HL-60/S4 (cell line): Measurements from ENCODE around the gene LRP2.
"Not testable (repeated sequence)": the region's sequence is repeated elsewhere in the genome, so short reads cannot be mapped to it uniquely, and the experiment has no call there.

ENCODE experiments used
- in situ Hi-C: fragments of 300-500 bp; cut with MboI; formaldehyde crosslinking; loops from 2 replicates; pipeline ENCODE4 v1.14.3; 2022; ENCODE audit warnings: low sequenced_read_pairs

LRP2 gene

GRCh38 chr2:169301596-169302335, 60.6 kb downstream of the LRP2 start:
- in situ Hi-C loops: no loop called here

GRCh38 chr2:169300636-169301530, 61.5 kb downstream of the LRP2 start:
- in situ Hi-C loops: no loop called here

GRCh38 chr2:169298007-169298406, 64.3 kb downstream of the LRP2 start:
- in situ Hi-C loops: no loop called here

DNA sequence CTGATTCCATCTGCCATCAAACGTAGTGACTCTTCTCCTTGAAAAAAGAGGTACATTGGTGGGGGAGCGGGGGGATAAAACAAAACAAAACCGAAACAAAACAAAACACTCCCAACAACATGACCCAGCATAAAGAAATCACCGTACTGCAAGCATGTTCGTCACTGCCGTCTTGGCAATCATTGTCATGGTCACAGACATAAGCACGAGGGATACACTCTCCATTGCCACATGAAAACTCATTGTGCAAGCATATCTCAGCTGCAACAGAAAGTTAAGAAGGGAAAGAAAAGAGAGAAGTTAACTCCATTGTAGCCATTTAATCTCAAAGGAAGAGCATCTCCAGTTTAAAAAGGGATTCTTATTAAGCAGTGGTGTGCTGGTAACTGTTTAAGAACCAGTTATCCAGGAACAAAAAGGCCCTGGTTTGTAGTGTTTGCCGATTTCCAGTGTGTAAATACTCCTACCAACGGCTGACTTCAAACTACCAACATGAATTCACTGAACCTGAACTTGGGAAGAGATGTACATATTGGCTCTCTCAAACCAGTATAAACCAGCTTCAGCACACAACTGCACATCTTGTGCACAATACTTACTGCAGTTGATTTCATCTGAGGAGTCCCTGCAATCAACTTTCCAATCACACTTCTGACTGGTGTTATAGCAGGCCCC, 68.2 kb downstream of the LRP2 start:
- in situ Hi-C loops: no loop called here

DNA sequence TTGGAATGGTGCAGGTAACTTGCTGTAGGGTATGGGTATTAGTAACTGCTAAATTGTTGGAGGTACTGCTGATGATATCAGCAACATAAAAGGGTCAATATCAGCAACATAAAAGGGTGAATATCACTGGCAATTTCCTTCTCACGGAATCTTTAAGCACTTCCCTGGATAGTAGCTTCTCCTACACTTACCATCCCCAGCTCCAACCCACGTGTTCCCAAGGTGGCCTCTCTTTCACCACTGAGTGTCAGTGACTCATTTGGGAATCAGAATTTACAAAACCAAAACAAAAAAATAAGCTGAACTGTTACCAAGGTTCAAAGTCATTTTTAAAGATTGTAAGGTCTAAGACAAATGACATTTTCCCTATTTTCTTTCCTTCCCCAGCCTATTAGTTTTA, 70.8 kb downstream of the LRP2 start:
- in situ Hi-C loops: no loop called here

DNA sequence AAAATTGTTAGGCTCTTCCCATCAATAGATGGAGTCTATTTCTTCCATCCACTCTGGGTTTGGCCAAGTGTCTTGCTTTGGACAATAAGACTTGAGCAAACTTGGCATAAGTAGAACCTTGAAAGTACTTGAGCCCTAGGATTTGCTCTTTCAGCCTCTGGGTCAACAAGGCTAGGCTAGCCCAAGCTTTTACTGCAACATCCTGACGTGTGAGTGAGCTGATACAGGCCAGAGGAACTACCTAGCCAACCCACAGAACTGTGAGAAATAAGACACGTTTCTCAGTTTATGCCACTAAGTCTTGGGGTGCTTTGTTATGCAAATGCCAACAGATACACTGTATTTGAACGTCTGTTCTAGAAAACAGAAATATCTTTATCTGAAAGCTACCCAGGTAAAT, 71.9 kb downstream of the LRP2 start:
- in situ Hi-C loops: no loop called here

DNA sequence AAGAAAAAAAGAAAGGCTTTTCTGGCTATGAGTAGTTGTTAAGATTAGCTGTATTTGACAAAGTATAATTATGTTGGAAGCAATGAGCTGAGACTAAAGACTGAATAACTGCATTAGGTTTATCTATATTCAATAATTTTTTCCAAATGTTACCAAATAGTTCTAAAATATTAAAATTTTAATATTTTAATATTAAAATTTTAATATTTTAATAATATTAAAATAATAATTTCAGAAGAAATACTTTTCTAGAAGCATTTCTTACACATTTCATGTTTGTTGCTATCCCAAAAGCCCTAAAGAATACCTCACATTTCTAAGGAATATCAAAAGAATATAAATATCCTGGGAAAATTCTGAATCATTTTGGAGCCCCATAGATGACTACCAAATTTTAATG, 74.7 kb downstream of the LRP2 start:
- in situ Hi-C loops: no loop called here

- in situ Hi-C loops: no loop called here
These were observed 75.6 kb downstream of the LRP2 start for GRCh38 chr2:169286624-169287231.

DNA sequence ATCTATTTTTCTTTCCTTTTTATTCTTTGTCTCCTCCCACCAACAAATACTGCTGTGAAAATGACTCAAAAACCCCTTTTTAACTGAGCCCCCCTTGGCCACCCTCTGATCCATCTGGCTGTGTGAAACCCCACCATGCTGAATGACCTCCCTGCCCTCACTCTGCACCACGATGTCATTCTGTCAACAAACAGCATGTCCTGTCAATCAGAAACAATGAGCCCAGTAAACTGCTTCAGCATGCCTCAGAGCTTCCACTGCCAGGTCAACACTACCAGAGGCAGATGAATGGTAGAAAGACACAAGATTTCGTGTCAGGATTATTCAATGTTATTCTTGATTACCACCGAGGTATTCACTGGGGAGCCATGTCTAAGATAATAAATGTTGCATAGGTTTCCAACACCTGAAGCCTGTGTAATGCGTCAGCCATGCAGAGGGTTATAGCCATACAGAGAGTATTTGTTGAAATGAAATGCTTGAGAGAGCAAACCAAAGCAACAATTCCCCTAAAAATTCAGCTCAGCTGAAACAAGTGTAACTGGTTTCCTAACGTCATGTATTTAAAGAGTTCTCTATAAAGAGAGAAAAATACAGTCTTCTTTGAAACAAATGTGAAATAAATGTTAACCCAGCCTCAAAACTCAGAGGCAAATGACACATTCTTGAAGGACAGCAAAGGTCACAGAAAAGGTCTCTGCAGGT, 76.7 kb downstream of the LRP2 start:
- in situ Hi-C loops: no loop called here

DNA sequence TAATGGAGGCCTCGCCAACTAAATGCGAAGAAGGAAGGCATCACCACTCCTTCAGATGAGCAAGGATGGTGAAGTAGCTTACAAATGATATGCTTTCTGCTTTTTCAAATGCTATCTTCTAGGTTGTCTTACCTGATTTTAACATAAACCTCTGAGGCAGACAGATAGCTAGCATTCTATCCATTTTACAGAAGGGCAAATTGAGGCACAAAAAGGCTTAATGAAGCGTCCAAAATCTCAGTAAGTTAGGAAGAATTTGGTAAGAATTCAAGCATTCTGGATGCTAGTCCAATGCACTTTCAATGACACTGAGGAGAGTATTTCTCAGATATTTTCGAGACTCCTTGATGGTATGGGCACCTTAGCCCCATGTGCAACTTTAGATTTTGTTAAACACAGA, 81.8 kb downstream of the LRP2 start:
- in situ Hi-C loops: no loop called here

DNA sequence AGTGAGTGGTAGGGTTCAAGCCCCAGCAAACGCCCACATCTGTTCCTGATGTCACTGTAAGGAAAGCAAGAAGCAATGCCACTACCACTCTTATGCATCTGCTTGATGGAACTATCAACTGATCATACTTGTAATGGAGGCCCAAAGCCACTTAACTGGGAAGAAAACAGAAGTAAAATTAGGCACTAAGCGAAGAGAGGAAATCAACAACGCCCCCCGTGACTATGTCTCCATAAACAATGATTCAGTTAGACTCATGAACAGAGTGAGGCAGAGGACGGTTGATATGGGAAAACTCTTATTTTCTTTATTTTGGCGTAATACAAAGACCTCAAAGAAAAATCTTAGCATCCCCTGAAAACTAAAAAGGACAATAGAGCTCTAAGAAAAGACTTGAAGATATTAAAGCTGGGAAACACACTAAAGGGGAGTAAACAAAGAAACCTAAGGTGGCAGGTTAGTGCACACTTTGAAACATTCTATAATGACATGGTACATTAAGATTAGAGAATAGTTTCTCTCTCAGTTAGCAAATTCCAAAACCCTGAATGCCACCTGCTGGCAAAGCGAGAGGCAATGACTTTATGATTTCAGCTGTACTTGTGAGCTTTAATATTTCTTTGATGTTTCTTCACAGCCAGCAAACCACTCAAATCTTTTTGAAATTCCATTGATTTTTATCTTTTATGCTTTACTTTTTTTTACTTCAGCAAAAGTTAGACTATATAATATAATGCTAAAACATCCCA, 86.5 kb downstream of the LRP2 start:
- in situ Hi-C loops: no loop called here

- in situ Hi-C loops: no loop called here
These were observed 90.3 kb downstream of the LRP2 start for GRCh38 chr2:169272010-169272409.

- in situ Hi-C loops: not testable (repeated sequence)
These were observed 91.8 kb downstream of the LRP2 start for GRCh38 chr2:169270574-169270973.

GRCh38 chr2:169265591-169265990, 96.7 kb downstream of the LRP2 start:
- in situ Hi-C loops: no loop called here

DNA sequence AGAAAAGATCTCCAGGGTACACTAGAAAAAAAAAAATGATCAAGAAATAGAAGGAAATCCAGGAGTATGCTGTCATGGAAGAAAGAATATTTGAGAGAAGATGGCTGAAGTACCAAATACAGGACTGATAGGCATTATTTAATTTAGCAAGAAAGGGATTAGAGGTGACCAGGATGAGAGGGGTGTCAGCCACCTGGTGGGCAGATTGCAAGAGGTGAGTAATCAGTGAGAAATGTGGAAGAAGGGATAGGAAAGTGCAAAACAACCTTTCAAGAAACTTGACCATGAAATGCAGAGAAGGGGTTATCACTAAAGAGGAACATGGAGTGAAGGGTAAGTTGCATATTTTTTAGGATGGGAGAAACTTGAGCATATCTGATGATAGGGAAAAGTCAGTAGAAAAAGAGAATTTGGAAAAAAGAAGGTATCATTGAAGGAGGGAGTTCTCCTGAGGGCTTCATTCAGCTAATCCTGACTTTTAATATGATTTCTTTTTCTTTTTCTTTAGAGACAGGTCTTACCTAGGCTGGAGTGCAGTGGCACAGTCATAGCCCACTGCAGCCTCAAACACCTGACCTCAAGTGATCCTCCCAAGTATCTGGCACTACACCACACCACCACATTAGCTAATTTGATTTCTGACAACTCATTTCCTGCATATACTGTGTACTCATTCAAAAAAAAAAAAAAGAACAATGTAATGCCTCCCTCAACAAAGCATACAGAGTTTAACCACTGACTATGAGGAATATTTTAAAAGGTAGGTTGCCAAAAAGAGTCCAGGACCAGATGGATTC, 101.3 kb downstream of the LRP2 start:
- in situ Hi-C loops: no loop called here

DNA sequence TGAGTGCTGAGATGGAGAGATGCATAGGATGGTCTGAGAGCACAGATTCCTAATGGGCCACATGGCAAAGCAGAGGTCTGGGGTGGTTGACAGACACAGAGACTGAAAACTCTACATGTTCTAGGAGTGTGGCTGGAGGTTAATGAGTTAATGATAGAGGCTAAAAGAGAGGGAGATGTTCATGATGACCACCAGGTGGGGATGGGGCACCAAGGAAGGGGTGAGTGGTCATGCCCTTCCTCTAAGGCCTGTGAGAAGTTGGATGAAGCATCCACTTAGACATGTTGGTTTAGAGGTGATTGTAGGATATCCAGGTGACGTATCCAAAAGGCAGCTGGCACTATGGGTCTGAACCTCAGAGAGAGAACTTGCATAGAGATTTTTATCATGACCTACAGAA, 102.1 kb downstream of the LRP2 start:
- in situ Hi-C loops: no loop called here

DNA sequence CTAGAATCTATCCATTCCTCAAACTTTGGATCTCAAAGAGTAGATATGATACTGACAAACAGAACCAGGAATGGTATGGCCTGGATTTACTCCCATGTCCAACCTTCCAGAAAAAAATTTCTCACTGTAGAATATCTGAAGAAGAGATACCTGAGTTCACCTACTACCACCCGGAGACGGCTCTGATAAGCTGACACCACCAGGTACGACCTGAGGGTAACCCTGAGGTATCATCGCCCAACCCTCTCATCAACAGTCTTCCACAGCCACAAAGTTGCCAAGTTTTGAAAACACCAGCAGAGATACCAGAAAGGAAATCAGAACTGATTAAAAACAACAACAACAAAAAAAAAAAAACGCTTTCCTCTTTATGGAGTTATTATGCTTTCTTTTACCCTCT, 102.9 kb downstream of the LRP2 start:
- in situ Hi-C loops: no loop called here

- in situ Hi-C loops: no loop called here
These were observed 104.2 kb downstream of the LRP2 start for GRCh38 chr2:169258045-169258601.

DNA sequence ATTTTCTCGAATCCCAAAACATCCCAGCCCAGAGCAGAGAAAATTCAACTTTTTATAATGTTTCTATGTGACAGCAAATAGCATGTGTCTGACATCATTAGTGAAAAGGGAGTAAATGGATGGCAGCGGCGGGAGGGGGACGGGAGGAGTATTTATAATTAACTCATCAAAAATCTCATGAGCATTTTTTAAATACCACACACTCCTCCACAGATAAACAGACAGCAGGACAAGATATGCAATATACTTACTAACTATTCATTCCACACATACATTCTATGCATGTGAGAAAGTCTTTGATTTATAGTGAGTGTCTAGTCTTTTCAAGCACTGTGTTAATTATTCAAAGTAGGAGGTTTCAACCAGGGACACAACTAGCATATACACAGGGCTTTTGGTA, 107.6 kb downstream of the LRP2 start:
- in situ Hi-C loops: no loop called here
